CD14-positive monocyte (primary cell): ENCODE results near the gene NDUFB3. TPM values are rescaled to one million over a fixed set of nuclear protein-coding genes. Genes with fewer than 3 reads are reported as not detected.

Experiments
- DNase-seq, 3 donors: peaks; one replicate each; pipeline ENCODE4 v3.0.0-alpha.2; 2011 to 2022
- H2AFZ ChIP-seq: 2 replicates; pipeline ENCODE4 v1.6.0; 2012; ENCODE audit warnings: mild to moderate bottlenecking, low read depth, low read length, inconsistent platforms; ENCODE audit not compliant: insufficient read depth, poor library complexity, severe bottlenecking
- H3K27ac ChIP-seq, 2 donors: 1 replicate in 1 of 2; 2 replicates in 1 of 2; pipeline ENCODE4 v1.5.1; 2012 to 2013; ENCODE audit warnings: low read length in 2 of 2, control low read depth in 1 of 2, inconsistent platforms in 1 of 2, low read depth in 1 of 2, mild to moderate bottlenecking in 1 of 2
- H3K27me3 ChIP-seq, 2 donors: one replicate each; pipeline versions ENCODE4 v1.6.0 to v1.6.1; 2011 to 2013; ENCODE audit warnings: low read length in 2 of 2; ENCODE audit not compliant: control insufficient read depth in 2 of 2, insufficient read depth in 2 of 2
- H3K36me3 ChIP-seq, 2 donors: replicated peaks in 1 of 2; 1 replicate in 1 of 2; 2 replicates in 1 of 2; pipeline versions ENCODE4 v1.5.1 to v1.6.1; 2012 to 2013; ENCODE audit warnings: low read length in 2 of 2, control low read depth in 1 of 2, inconsistent platforms in 1 of 2, mild to moderate bottlenecking in 1 of 2; ENCODE audit not compliant: insufficient read depth in 2 of 2, control insufficient read depth in 1 of 2
- H3K4me1 ChIP-seq, 2 donors: 1 replicate in 1 of 2; 2 replicates in 1 of 2; pipeline versions ENCODE4 v1.5.1 to v1.6.1; 2012 to 2013; ENCODE audit warnings: low read length in 2 of 2, control low read depth in 1 of 2, inconsistent platforms in 1 of 2, mild to moderate bottlenecking in 1 of 2, moderate library complexity in 1 of 2; ENCODE audit not compliant: insufficient read depth in 2 of 2, control insufficient read depth in 1 of 2
- H3K4me2 ChIP-seq: replicated peaks from 2 replicates; pipeline ENCODE3; 2012; ENCODE audit warnings: low read length, moderate library complexity, mild to moderate bottlenecking; ENCODE audit not compliant: poor library complexity, severe bottlenecking; ENCODE audit errors: extremely low read depth
- H3K4me3 ChIP-seq, 3 experiments: fragments of 200-600 bp in 1 of 3; sonication (generic) in 1 of 3; replicated peaks in 1 of 3; 1 replicate in 2 of 3; 2 replicates in 1 of 3; pipeline ENCODE4 v1.5.1; 2011 to 2013; ENCODE audit warnings: low read length in 3 of 3, mild to moderate bottlenecking in 3 of 3, control low read depth in 2 of 3, low read depth in 2 of 3, inconsistent platforms in 1 of 3, moderate library complexity in 1 of 3
- H3K79me2 ChIP-seq: 2 replicates; pipeline ENCODE4 v1.6.0; 2012; ENCODE audit warnings: mild to moderate bottlenecking, control low read depth, inconsistent platforms, low read length, moderate library complexity; ENCODE audit not compliant: insufficient read depth
- H3K9ac ChIP-seq: 2 replicates; pipeline ENCODE4 v1.6.0; 2017; ENCODE audit warnings: low read length, mild to moderate bottlenecking; ENCODE audit not compliant: insufficient read depth, poor library complexity, severe bottlenecking
- H3K9me3 ChIP-seq, 2 donors: replicated peaks in 1 of 2; 1 replicate in 1 of 2; 2 replicates in 1 of 2; pipeline versions ENCODE4 v1.5.1 to v1.6.1; 2012 to 2013; ENCODE audit warnings: low read length in 2 of 2, control low read depth in 1 of 2; ENCODE audit not compliant: control insufficient read depth in 1 of 2, insufficient read depth in 1 of 2
- H4K20me1 ChIP-seq: 2 replicates; pipeline ENCODE4 v1.6.0; 2012; ENCODE audit warnings: mild to moderate bottlenecking, low read length, control low read depth, moderate library complexity; ENCODE audit not compliant: insufficient read depth
- H3K27ac Mint-ChIP-seq, 7 donors: one replicate each; pipeline ENCODE4 v1.8.0; 2020; ENCODE audit warnings: mild to moderate bottlenecking in 7 of 7, mixed read lengths in 7 of 7, moderate library complexity in 6 of 7, inconsistent platforms in 2 of 7
- H3K27me3 Mint-ChIP-seq, 3 donors: one replicate each; pipeline ENCODE4 v1.8.0; 2021 to 2022; ENCODE audit warnings: low read depth in 3 of 3, mild to moderate bottlenecking in 3 of 3, mixed read lengths in 3 of 3, moderate library complexity in 3 of 3, inconsistent platforms in 1 of 3
- H3K36me3 Mint-ChIP-seq, 2 donors: one replicate each; pipeline ENCODE4 v1.8.0; 2020; ENCODE audit warnings: mixed read lengths in 2 of 2, inconsistent platforms in 1 of 2, mild to moderate bottlenecking in 1 of 2
- H3K4me1 Mint-ChIP-seq: one replicate; pipeline ENCODE4 v1.8.0; 2020; ENCODE audit warnings: mild to moderate bottlenecking, mixed read lengths
- H3K4me3 Mint-ChIP-seq, 2 donors: one replicate each; pipeline ENCODE4 v1.8.0; 2020; ENCODE audit warnings: mild to moderate bottlenecking in 2 of 2, mixed read lengths in 2 of 2, moderate library complexity in 1 of 2
- H3K9me3 Mint-ChIP-seq, 7 donors: one replicate each; pipeline ENCODE4 v1.8.0; 2020 to 2022; ENCODE audit warnings: mixed read lengths in 7 of 7, mild to moderate bottlenecking in 6 of 7, moderate library complexity in 6 of 7, inconsistent platforms in 2 of 7
- CTCF ChIP-seq: fragments of 200-600 bp; IDR thresholded peaks from one replicate; pipeline ENCODE4 v1.8.0; 2022; ENCODE audit warnings: antibody characterized with exemption, mild to moderate bottlenecking
- WGBS: methylation state at CpG from one replicate; pipeline ENCODE4 v1.1.5; 2013; ENCODE audit warnings: missing lambda C conversion rate; ENCODE audit not compliant: insufficient coverage; 5-methylcytosine and 5-hydroxymethylcytosine counted together
- intact Hi-C, 2 donors: fragments of 100-400 bp; cut with micrococcal nuclease; formaldehyde crosslinking; loops; one replicate each; pipeline versions ENCODE4 v1.15.0 to v1.15.1; 2023
- polyA plus RNA-seq, 3 donors: library from polyadenylated mRNA; depleted of rRNA in 1 of 3; unstranded in 2 of 3; stranded (reverse) in 1 of 3; fragments of 300-500 nt in 2 of 3; fragments of >200 nt in 1 of 3; fragmentation: Illumina TruSeq in 2 of 3; gene quantifications; 1 replicate in 2 of 3; 2 replicates in 1 of 3; pipeline ENCODE4 v1.2.3, GENCODE V29; 2012 to 2021

The NDUFB3 gene
- polyA plus RNA-seq, 3 donors, result 26.3 to 340 (median 313) TPM

DNA sequence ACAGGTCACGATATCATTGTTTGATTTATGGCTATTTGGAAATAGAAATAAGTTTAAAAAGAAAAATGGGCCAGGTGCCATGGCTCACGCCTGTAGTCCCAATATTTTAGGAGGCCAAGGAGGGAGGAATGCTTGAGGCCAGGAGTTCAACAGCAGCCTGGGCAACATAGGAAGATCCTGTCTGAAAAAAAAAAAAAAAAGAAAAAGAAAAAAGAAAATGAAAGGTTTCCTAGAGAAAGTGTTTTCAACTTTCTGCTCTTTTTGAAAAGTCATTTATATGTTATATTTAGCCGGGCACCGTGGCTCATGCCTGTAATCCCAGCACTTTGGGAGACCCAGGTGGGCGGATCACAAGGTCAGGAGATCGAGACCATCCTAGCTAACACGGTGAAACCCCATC lies 3.2 kb downstream of the NDUFB3 start:
- no peaks in the 10 kb centered on the region for H3K27me3 ChIP-seq
- intact Hi-C loops, result loop anchor here (5.0 to 10.0 kb wide), 5 partner anchors 37 to 170 kb away; partner anchors contain the start of gene CASP10 (in 1 of the 2)
- Mint-ChIP-seq H3K4me3 (no peak overlapping the region), H3K27me3 (no peaks in the 10 kb centered on the region), H3K36me3 (peaks cover 7 to 21% of the 10 kb centered on the region in 2 donors), H3K4me1 (peaks cover 26% of the 10 kb centered on the region), H3K9me3 (peaks cover 0 to 3% (median 0%) of the 10 kb centered on the region in 7 donors), H3K27ac (peak overlapping the region in 1 of 7 donors; percentile 4)
- no peak for TF ChIP-seq CTCF
- DNase-seq, result no peak
- peaks cover 19 to 32% of the 10 kb centered on the region in 2 donors for H3K4me1 ChIP-seq
- H3K79me2 ChIP-seq, result peaks cover 94% of the 10 kb centered on the region
- H2AFZ ChIP-seq, result no peak overlapping the region
- peaks cover 4% of the 10 kb centered on the region for H4K20me1 ChIP-seq
- peaks cover 9 to 20% of the 10 kb centered on the region in 2 donors for H3K36me3 ChIP-seq
- no peaks in the 10 kb centered on the region for H3K9me3 ChIP-seq
- H3K4me3 ChIP-seq, result no peak overlapping the region
- H3K4me2 ChIP-seq, result no peak overlapping the region
- no peak overlapping the region for H3K27ac ChIP-seq
- 73% methylated on average over 2 of the region's 7 CpGs for WGBS
- H3K9ac ChIP-seq, result no peak overlapping the region

DNA sequence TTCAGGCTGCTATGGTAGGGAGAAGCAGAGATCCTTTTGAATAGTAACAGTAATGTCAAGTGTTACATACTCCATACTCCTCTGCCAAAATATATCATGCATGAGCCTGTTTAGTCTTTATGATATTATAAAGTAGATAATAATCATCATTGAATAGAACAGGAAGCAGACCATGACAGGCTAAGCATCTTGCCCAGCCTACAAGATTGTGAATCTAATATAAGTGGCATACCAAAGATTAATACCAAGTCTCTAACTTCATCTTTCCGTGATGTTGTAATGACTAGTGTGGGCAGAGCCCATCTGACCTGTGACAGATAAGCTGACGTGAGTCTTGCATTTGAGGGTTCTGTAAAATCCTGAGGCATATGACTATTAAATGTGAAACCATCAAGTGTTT lies 13.1 kb downstream of the NDUFB3 start:
- peaks cover 0 to 2% (median 0%) of the 10 kb centered on the region in 7 donors for H3K9me3 Mint-ChIP-seq
- Histone ChIP-seq H3K36me3 (peaks cover 38 to 78% of the 10 kb centered on the region in 2 donors), H3K4me3 (no peak overlapping the region), H2AFZ (no peak overlapping the region), H3K79me2 (peaks cover 33% of the 10 kb centered on the region), H3K4me1 (no peaks in the 10 kb centered on the region), H4K20me1 (no peaks in the 10 kb centered on the region), H3K4me2 (no peak overlapping the region), H3K27me3 (no peaks in the 10 kb centered on the region), H3K9me3 (no peaks in the 10 kb centered on the region), H3K27ac (no peak overlapping the region), H3K9ac (no peak overlapping the region)
- DNase-seq, result no peak
- TF ChIP-seq CTCF, result no peak
- no peak overlapping the region for H3K4me3 Mint-ChIP-seq
- no CpG with 5 or more reads among the region's 2 CpGs for WGBS
- intact Hi-C loops, result no loop called here
- no peak overlapping the region for H3K27ac Mint-ChIP-seq
- peaks cover 10% of the 10 kb centered on the region for H3K4me1 Mint-ChIP-seq
- peaks cover 0 to 1% (median 0%) of the 10 kb centered on the region in 3 donors for H3K27me3 Mint-ChIP-seq
- H3K36me3 Mint-ChIP-seq, result peaks cover 34 to 81% of the 10 kb centered on the region in 2 donors
